HG02981 (cell line): ENCODE results near the gene CHAD.

ENCODE experiments used
- ATAC-seq: cut with Tn5 transposase; IDR thresholded peaks from one replicate; pipeline ENCODE4 v1.9.1; 2021; ENCODE audit warnings: mild to moderate bottlenecking, moderate library complexity; ENCODE audit not compliant: unreplicated experiment

The CHAD gene

GRCh38 chr17:50460831-50461526 lies 7.7 kb downstream of the CHAD start:
- no peak for ATAC-seq

- no peak for ATAC-seq
Measured at GRCh38 chr17:50459756-50460155, 8.9 kb downstream of the CHAD start.

GRCh38 chr17:50458701-50459676 lies 9.7 kb downstream of the CHAD start:
- no peak for ATAC-seq

GRCh38 chr17:50458270-50458669 lies 10.4 kb downstream of the CHAD start:
- no peak for ATAC-seq

- no peak for ATAC-seq
Measured at GRCh38 chr17:50457621-50458020, 11.1 kb downstream of the CHAD start.

GRCh38 chr17:50453901-50454300 lies 14.8 kb downstream of the CHAD start:
- no peak for ATAC-seq

- no peak for ATAC-seq
Measured at GRCh38 chr17:50452630-50453300, 15.9 kb downstream of the CHAD start.

GRCh38 chr17:50451943-50452629 lies 16.6 kb downstream of the CHAD start:
- ATAC-seq: no peak

GRCh38 chr17:50448643-50449042 lies 20.0 kb downstream of the CHAD start:
- no peak for ATAC-seq

GRCh38 chr17:50447870-50448595 lies 20.6 kb downstream of the CHAD start:
- no peak for ATAC-seq

- ATAC-seq: no peak
Measured at GRCh38 chr17:50445730-50446325, 22.9 kb downstream of the CHAD start.

GRCh38 chr17:50444841-50445715 lies 23.6 kb downstream of the CHAD start:
- no peak for ATAC-seq

- ATAC-seq: no peak
Measured at GRCh38 chr17:50443505-50443974, 25.1 kb downstream of the CHAD start.

GRCh38 chr17:50440838-50441829 lies 27.5 kb downstream of the CHAD start:
- ATAC-seq: no peak

GRCh38 chr17:50440172-50440837 lies 28.4 kb downstream of the CHAD start:
- no peak for ATAC-seq

GRCh38 chr17:50439008-50439407 lies 29.7 kb downstream of the CHAD start:
- ATAC-seq: no peak

GRCh38 chr17:50437409-50437808 lies 31.3 kb downstream of the CHAD start:
- no peak for ATAC-seq
